Astrocyte (in vitro differentiated cells and primary cell): Measurements from ENCODE around the gene ICAM1.

ENCODE experiments used
- EZH2 ChIP-seq: IDR thresholded peaks from 2 replicates; pipeline ENCODE4 v1.6.1; 2012; ENCODE audit warnings: mild to moderate bottlenecking, low read length, inconsistent platforms; ENCODE audit not compliant: insufficient read depth
- TF ChIP-seq, protein P1 (sequence below): IDR thresholded peaks from 2 replicates; pipeline ENCODE4 v1.5.1; 2011; ENCODE audit warnings: low read depth, mild to moderate bottlenecking, inconsistent platforms, low read length, moderate library complexity; ENCODE audit not compliant: insufficient read depth

GRCh38 chr19:10285393-10285792, 14.5 kb downstream of the ICAM1 start:
- TF ChIP-seq, protein P1, sequence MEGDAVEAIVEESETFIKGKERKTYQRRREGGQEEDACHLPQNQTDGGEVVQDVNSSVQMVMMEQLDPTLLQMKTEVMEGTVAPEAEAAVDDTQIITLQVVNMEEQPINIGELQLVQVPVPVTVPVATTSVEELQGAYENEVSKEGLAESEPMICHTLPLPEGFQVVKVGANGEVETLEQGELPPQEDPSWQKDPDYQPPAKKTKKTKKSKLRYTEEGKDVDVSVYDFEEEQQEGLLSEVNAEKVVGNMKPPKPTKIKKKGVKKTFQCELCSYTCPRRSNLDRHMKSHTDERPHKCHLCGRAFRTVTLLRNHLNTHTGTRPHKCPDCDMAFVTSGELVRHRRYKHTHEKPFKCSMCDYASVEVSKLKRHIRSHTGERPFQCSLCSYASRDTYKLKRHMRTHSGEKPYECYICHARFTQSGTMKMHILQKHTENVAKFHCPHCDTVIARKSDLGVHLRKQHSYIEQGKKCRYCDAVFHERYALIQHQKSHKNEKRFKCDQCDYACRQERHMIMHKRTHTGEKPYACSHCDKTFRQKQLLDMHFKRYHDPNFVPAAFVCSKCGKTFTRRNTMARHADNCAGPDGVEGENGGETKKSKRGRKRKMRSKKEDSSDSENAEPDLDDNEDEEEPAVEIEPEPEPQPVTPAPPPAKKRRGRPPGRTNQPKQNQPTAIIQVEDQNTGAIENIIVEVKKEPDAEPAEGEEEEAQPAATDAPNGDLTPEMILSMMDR = no peak
- no peak for TF ChIP-seq EZH2
